ENCODE results near the gene GUSB. TPM values are rescaled to one million over a fixed set of nuclear protein-coding genes. Genes with fewer than 3 reads are reported as not detected.
A peak's percentile ranks its signal among the peaks of the same experiment; 100 is the strongest.

Gene GUSB
- total RNA-seq, 1 donor from 2014 or later: 43.4 TPM

- DNase-seq: no peak
- no peak overlapping the region for H3K27ac Mint-ChIP-seq (ENCODE audit: unreplicated experiment)
- no peaks in the 10 kb centered on the region for H3K9me3 Mint-ChIP-seq (ENCODE audit: unreplicated experiment)
- H3K36me3 Mint-ChIP-seq (ENCODE audit: unreplicated experiment): no peaks in the 10 kb centered on the region
- no peak overlapping the region for H3K4me3 Mint-ChIP-seq (ENCODE audit: unreplicated experiment)
- peaks cover 1% of the 10 kb centered on the region for H3K27me3 Mint-ChIP-seq (ENCODE audit: unreplicated experiment)
- H3K4me1 Mint-ChIP-seq (ENCODE audit: low read depth, unreplicated experiment): no peaks in the 10 kb centered on the region
- TF ChIP-seq CTCF (IDR thresholded peaks at IDR 0.05; ENCODE audit: partially characterized antibody, unreplicated experiment): no peak
These were observed 6.1 kb upstream of the GUSB start for GRCh38 chr7:65988084-65988483.

- no peak for TF ChIP-seq CTCF (IDR thresholded peaks at IDR 0.05; ENCODE audit: partially characterized antibody, unreplicated experiment)
- Mint-ChIP-seq H3K27me3 (ENCODE audit: unreplicated experiment) (peaks cover 3% of the 10 kb centered on the region), H3K36me3 (ENCODE audit: unreplicated experiment) (no peaks in the 10 kb centered on the region), H3K4me1 (ENCODE audit: low read depth, unreplicated experiment) (no peaks in the 10 kb centered on the region), H3K9me3 (ENCODE audit: unreplicated experiment) (no peaks in the 10 kb centered on the region), H3K4me3 (ENCODE audit: unreplicated experiment) (no peak overlapping the region), H3K27ac (ENCODE audit: unreplicated experiment) (no peak overlapping the region)
- DNase-seq: no peak
These were observed 2.1 kb upstream of the GUSB start for GRCh38 chr7:65983965-65984658.

- DNase-seq: no peak
- no peaks in the 10 kb centered on the region for H3K36me3 Mint-ChIP-seq (ENCODE audit: unreplicated experiment)
- peak overlapping the region; percentile 74 for H3K4me3 Mint-ChIP-seq (ENCODE audit: unreplicated experiment)
- peaks cover 2% of the 10 kb centered on the region for H3K27me3 Mint-ChIP-seq (ENCODE audit: unreplicated experiment)
- peaks cover 2% of the 10 kb centered on the region for H3K9me3 Mint-ChIP-seq (ENCODE audit: unreplicated experiment)
- TF ChIP-seq CTCF (IDR thresholded peaks at IDR 0.05; ENCODE audit: partially characterized antibody, unreplicated experiment): no peak
- no peaks in the 10 kb centered on the region for H3K4me1 Mint-ChIP-seq (ENCODE audit: low read depth, unreplicated experiment)
- no peak overlapping the region for H3K27ac Mint-ChIP-seq (ENCODE audit: unreplicated experiment)
These were observed 1.3 kb downstream of the GUSB start for GRCh38 chr7:65980478-65981250.

GRCh38 chr7:65979583-65980477, 2.2 kb downstream of the GUSB start:
- Mint-ChIP-seq H3K36me3 (ENCODE audit: unreplicated experiment) (no peaks in the 10 kb centered on the region), H3K27me3 (ENCODE audit: unreplicated experiment) (peaks cover 2% of the 10 kb centered on the region), H3K4me1 (ENCODE audit: low read depth, unreplicated experiment) (no peaks in the 10 kb centered on the region), H3K4me3 (ENCODE audit: unreplicated experiment) (no peak overlapping the region), H3K27ac (ENCODE audit: unreplicated experiment) (no peak overlapping the region), H3K9me3 (ENCODE audit: unreplicated experiment) (peaks cover 2% of the 10 kb centered on the region)
- TF ChIP-seq CTCF (IDR thresholded peaks at IDR 0.05; ENCODE audit: partially characterized antibody, unreplicated experiment): no peak
- no peak for DNase-seq

All from glutamatergic neuron (in vitro differentiated cells).